H1 (cell line): ENCODE results near the gene PLEKHM3.

Experiments
- ATF2 ChIP-seq: IDR thresholded peaks from 2 replicates; pipeline ENCODE4 v1.6.1; 2012; ENCODE audit warnings: low read length, inconsistent platforms
- BCL11A ChIP-seq, 2 experiments: IDR thresholded peaks; one replicate each; pipeline ENCODE4 v1.6.1; 2011; ENCODE audit warnings: low read depth in 2 of 2, low read length in 2 of 2, mild to moderate bottlenecking in 2 of 2
- CBX5 ChIP-seq: fragments of 300-800, 300-1000 bp; sonication (generic); IDR thresholded peaks from 2 replicates; pipeline ENCODE4 v1.7.1; 2016; ENCODE audit warnings: antibody characterized with exemption, low read length, low read depth
- CHD7 ChIP-seq: fragments of 300-600 bp; sonication (generic); IDR thresholded peaks from 2 replicates; pipeline ENCODE4 v1.7.1; 2012; ENCODE audit warnings: low read length, moderate library complexity, mild to moderate bottlenecking, inconsistent platforms; ENCODE audit not compliant: insufficient replicate concordance
- CTCF ChIP-seq, 3 experiments: IDR thresholded peaks; 1 replicate in 2 of 3; 2 replicates in 1 of 3; pipeline versions ENCODE4 v1.5.1 to v1.6.1; 2011; ENCODE audit warnings: low read length in 3 of 3, mild to moderate bottlenecking in 3 of 3, inconsistent platforms in 2 of 3, low read depth in 1 of 3, moderate library complexity in 1 of 3; ENCODE audit not compliant: insufficient read depth in 1 of 3; ENCODE audit errors: control extremely low read depth in 1 of 3
- EP300 ChIP-seq, 2 experiments: IDR thresholded peaks; 1 replicate in 1 of 2; 2 replicates in 1 of 2; pipeline ENCODE4 v1.6.1; 2011 to 2012; ENCODE audit warnings: low read depth in 2 of 2, low read length in 2 of 2, mild to moderate bottlenecking in 2 of 2, borderline replicate concordance in 1 of 2, inconsistent platforms in 1 of 2, moderate library complexity in 1 of 2
- EZH2 ChIP-seq: fragments of 200-600 bp; sonication (generic); IDR thresholded peaks from 2 replicates; pipeline ENCODE4 v1.7.1; 2012; ENCODE audit warnings: low read depth, mild to moderate bottlenecking, moderate library complexity, low read length, inconsistent platforms; ENCODE audit not compliant: severe bottlenecking
- JUND ChIP-seq: IDR thresholded peaks from 2 replicates; pipeline ENCODE4 v1.6.1; 2011; ENCODE audit warnings: mild to moderate bottlenecking, improper control_type of control experiment, low read length
- PHF8 ChIP-seq: fragments of 200-600 bp; sonication (generic); conservative IDR thresholded peaks from 2 replicates; pipeline ENCODE4 v1.7.1; 2012; ENCODE audit warnings: low read depth, mild to moderate bottlenecking, inconsistent platforms, low read length, moderate library complexity
- SIX5 ChIP-seq: IDR thresholded peaks from 2 replicates; pipeline ENCODE4 v1.6.1; 2011; ENCODE audit warnings: mild to moderate bottlenecking, low read depth, low read length
- TAF1 ChIP-seq: IDR thresholded peaks from 2 replicates; pipeline ENCODE4 v1.6.1; 2011; ENCODE audit warnings: mild to moderate bottlenecking, low read depth, low read length
- TBP ChIP-seq: IDR thresholded peaks from 2 replicates; pipeline ENCODE4 v1.6.1; 2011; ENCODE audit warnings: low read depth, low read length, improper control_type of control experiment
- ZNF274 ChIP-seq: IDR thresholded peaks from 2 replicates; pipeline ENCODE4 v1.7.0; 2012; ENCODE audit warnings: low read length, borderline replicate concordance; ENCODE audit errors: extremely low read depth

- no peak for TF ChIP-seq EP300 (IDR thresholded peaks at IDR 0.05; ENCODE audit: borderline replicate concordance in 1 of 2, low read depth in 2 of 2, low read length in 2 of 2)
- no peak for TF ChIP-seq JUND
- TF ChIP-seq BCL11A (IDR thresholded peaks at IDR 0.05; ENCODE audit: low read depth in 2 of 2, low read length in 2 of 2) = no peak
- TF ChIP-seq CBX5 = no peak
- no peak for TF ChIP-seq CTCF (IDR thresholded peaks at IDR 0.05; ENCODE audit: control extremely low read depth in 1 of 3, insufficient read depth in 1 of 3, low read depth in 1 of 3, low read length in 3 of 3)
- no peak for TF ChIP-seq ZNF274
- no peak for TF ChIP-seq PHF8
- no peak for TF ChIP-seq TAF1
- TF ChIP-seq SIX5 = no peak
- no peak for TF ChIP-seq EZH2
- no peak for TF ChIP-seq ATF2
- TF ChIP-seq TBP = no peak
- no peak for TF ChIP-seq CHD7
Measured at GRCh38 chr2:207883002-207883780, 142.1 kb downstream of the PLEKHM3 start.
